OCI-LY1 (cell line): ENCODE data around the gene SUPT3H.

Source experiments
- CTCF ChIP-seq: fragments of 200-600 bp; sonication (generic), shearing (Covaris generic); IDR thresholded peaks from 2 replicates; pipeline ENCODE4 v1.5.1; 2017; ENCODE audit warnings: mild to moderate bottlenecking, antibody characterized with exemption, low read length, moderate library complexity, mixed read lengths
- EZH2 ChIP-seq: fragments of 200-600 bp; sonication (generic), shearing (Covaris generic); IDR thresholded peaks from 2 replicates; pipeline ENCODE4 v1.8.0; 2017; ENCODE audit warnings: borderline replicate concordance, mixed run types, mild to moderate bottlenecking, antibody characterized with exemption, low read length, moderate library complexity, mixed read lengths

- TF ChIP-seq CTCF (no peak), EZH2 (no peak)
Observed at GRCh38 chr6:44787254-44787834, 590.4 kb downstream of the SUPT3H start.
